GM21360 (cell line): ENCODE measurements around the gene LHFPL5.

ENCODE experiments used
- ATAC-seq: cut with Tn5 transposase; IDR thresholded peaks from one replicate; pipeline ENCODE4 v1.9.1; 2021; ENCODE audit warnings: mild to moderate bottlenecking, moderate library complexity; ENCODE audit not compliant: unreplicated experiment

LHFPL5 gene

GRCh38 chr6:35790683-35791082, 14.5 kb upstream of the LHFPL5 start:
- no peak for ATAC-seq

- ATAC-seq, result no peak
Observed at GRCh38 chr6:35794536-35795452, 10.4 kb upstream of the LHFPL5 start.

GRCh38 chr6:35795453-35796071, 9.6 kb upstream of the LHFPL5 start:
- ATAC-seq, result no peak

GRCh38 chr6:35796236-35796635, 8.9 kb upstream of the LHFPL5 start:
- no peak for ATAC-seq

- ATAC-seq, result no peak
Observed at GRCh38 chr6:35797837-35798526, 7.2 kb upstream of the LHFPL5 start.

GRCh38 chr6:35798706-35799105, 6.4 kb upstream of the LHFPL5 start:
- no peak for ATAC-seq

GRCh38 chr6:35801148-35801547, 4.0 kb upstream of the LHFPL5 start:
- ATAC-seq, result no peak

- no peak for ATAC-seq
Observed at GRCh38 chr6:35808688-35809087, 3.5 kb downstream of the LHFPL5 start.

- no peak for ATAC-seq
Observed at GRCh38 chr6:35809809-35810208, 4.7 kb downstream of the LHFPL5 start.

GRCh38 chr6:35810971-35811698, 6.0 kb downstream of the LHFPL5 start:
- ATAC-seq, result no peak

- ATAC-seq, result no peak
Observed at GRCh38 chr6:35811699-35811995, 6.5 kb downstream of the LHFPL5 start.

- no peak for ATAC-seq
Observed at GRCh38 chr6:35817515-35817914, 12.4 kb downstream of the LHFPL5 start.

GRCh38 chr6:35823601-35824000, 18.4 kb downstream of the LHFPL5 start:
- no peak for ATAC-seq

- ATAC-seq, result no peak
Observed at GRCh38 chr6:35824552-35825192, 19.5 kb downstream of the LHFPL5 start.

- ATAC-seq, result no peak
Observed at GRCh38 chr6:35829306-35829705, 24.2 kb downstream of the LHFPL5 start.

GRCh38 chr6:35831257-35832007, 26.3 kb downstream of the LHFPL5 start:
- ATAC-seq, result no peak

GRCh38 chr6:35833536-35833935, 28.4 kb downstream of the LHFPL5 start:
- ATAC-seq, result no peak

- ATAC-seq, result no peak
Observed at GRCh38 chr6:35839019-35839418, 33.9 kb downstream of the LHFPL5 start.

- ATAC-seq, result no peak
Observed at GRCh38 chr6:35842381-35842780, 37.2 kb downstream of the LHFPL5 start.

- ATAC-seq, result no peak
Observed at GRCh38 chr6:35844290-35844689, 39.1 kb downstream of the LHFPL5 start.
